GM19025 (cell line): ENCODE measurements around the gene OR9A4.

Experiments used
- ATAC-seq: cut with Tn5 transposase; IDR thresholded peaks from one replicate; pipeline ENCODE4 v1.9.1; 2021; ENCODE audit warnings: mild to moderate bottlenecking, low read depth, moderate library complexity; ENCODE audit not compliant: unreplicated experiment

The OR9A4 gene

GRCh38 chr7:141945356-141945755 is 29.2 kb downstream of the OR9A4 start:
- ATAC-seq = no peak

- ATAC-seq = no peak
Measured at GRCh38 chr7:141946796-141947195, 30.6 kb downstream of the OR9A4 start, which contains the start of gene CLEC5A. TSS of gene CLEC5A (minus strand) at chr7:141946974. CDS start at chr7:141946292, 682 bp downstream.

- ATAC-seq = no peak
Measured at GRCh38 chr7:141949021-141949420, 32.8 kb downstream of the OR9A4 start.

GRCh38 chr7:141949451-141949850 is 33.3 kb downstream of the OR9A4 start:
- no peak for ATAC-seq

DNA sequence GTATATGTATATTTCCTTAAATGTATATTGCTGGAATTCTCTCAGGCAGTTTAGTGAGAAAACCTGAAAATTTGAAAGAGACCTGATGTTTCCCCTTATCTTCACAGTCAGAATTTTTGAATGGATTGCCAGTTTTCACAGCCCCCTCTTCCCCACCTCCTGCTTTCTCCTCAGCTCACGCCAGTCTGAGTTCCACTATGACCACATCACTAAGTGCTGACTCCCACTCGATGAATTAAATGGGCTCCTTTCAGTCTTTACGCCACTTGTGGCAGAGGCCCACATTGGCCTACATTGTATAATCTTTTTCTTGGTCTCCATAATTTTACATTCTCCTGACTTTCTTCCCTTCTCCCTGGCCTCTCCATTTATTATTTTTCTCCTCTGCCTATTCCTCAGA is 33.7 kb downstream of the OR9A4 start:
- ATAC-seq = no peak

GRCh38 chr7:141950806-141951205 is 34.6 kb downstream of the OR9A4 start:
- ATAC-seq = no peak

- no peak for ATAC-seq
Measured at GRCh38 chr7:141952461-141952860, 36.3 kb downstream of the OR9A4 start.

DNA sequence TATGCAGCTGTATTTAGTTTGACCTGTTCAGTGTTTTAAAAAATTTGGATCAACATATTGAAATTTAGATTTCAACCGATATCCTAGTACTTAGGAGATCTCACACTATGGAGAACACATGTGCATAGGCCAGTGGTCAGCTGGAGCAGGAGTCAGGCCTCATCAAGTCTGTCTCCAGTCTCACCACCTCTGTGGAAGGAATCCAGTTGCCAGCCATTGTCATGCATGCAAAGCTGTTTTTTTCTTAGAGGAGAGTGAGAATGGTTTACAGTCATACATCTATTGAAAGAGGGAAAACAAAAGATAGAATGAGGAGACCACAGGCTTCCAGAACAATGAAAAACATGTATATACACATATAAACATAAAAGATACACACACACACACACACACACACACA is 38.1 kb downstream of the OR9A4 start:
- ATAC-seq = no peak

DNA sequence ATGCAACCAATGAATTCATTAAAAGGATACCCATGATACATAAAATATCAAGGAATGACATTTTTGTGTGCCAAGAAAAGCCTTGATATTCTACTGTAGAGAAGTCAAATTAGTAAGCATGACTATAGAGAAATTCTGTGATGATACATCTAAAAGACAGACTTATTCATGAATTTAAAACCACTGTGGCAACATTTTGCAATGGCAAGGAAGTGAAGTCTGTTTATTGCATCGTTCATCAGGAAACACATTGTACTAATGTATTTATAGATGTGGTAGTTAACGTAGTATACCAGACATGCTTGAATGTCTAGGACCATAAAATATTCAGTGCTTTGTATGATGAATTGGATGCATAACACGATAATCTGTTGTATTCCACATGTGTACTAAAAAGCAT is 39.9 kb downstream of the OR9A4 start:
- no peak for ATAC-seq

- no peak for ATAC-seq
Measured at GRCh38 chr7:141960687-141961422, 44.7 kb downstream of the OR9A4 start.
